ENCODE results near the gene TIGAR. TPM values are rescaled to one million over a fixed set of nuclear protein-coding genes. Genes with fewer than 3 reads are reported as not detected.
A peak's percentile ranks its signal among the peaks of the same experiment; 100 is the strongest.

TIGAR gene
- total RNA-seq, 1 experiment from 2014 or later: 27.5 TPM

GRCh38 chr12:4379405-4379804 is 58.4 kb downstream of the TIGAR start, which contains the start of gene FGF23:
Gene FGF23 (minus strand): TSS chr12:4379712. CDS start chr12:4379582, 130 bp downstream.
- no peaks in the 10 kb centered on the region for H4K20me1 ChIP-seq (ENCODE audit: control insufficient read depth, insufficient read depth, insufficient read length)
- H2BK5ac ChIP-seq (ENCODE audit: insufficient read length, low read length): no peak within 1 kb of the TSS
- H2BK15ac ChIP-seq (ENCODE audit: low read depth, low read length): no peak within 1 kb of the TSS
- no peak within 1 kb of the TSS for H4K5ac ChIP-seq (ENCODE audit: insufficient read length, low read depth, low read length)
- H3K27me3 ChIP-seq (ENCODE audit: insufficient read depth, low read length): no peaks in the 10 kb centered on the region
- H2BK120ac ChIP-seq (ENCODE audit: low read depth, low read length, poor library complexity, severe bottlenecking): no peak within 1 kb of the TSS
- Mint-ChIP-seq H3K4me3 (peak within 1 kb of the TSS in 1 of 2 experiments; percentile 23; a peak in 2 of 5 replicates), H3K9me3 (peaks cover 0 to 6% of the 10 kb centered on the region in 2 experiments; a peak in 1 of 5 replicates), H3K4me1 (peaks cover 13 to 22% of the 10 kb centered on the region in 2 experiments), H3K27me3 (ENCODE audit: low read depth) (peaks cover 5% of the 10 kb centered on the region), H3K36me3 (ENCODE audit: insufficient read depth in 1 of 3, low read depth in 3 of 3) (no peaks in the 10 kb centered on the region; a peak in 2 of 7 replicates), H3K27ac (no peak within 1 kb of the TSS)
- no peaks in the 10 kb centered on the region for H3K79me1 ChIP-seq (ENCODE audit: insufficient read depth, low read depth, low read length, poor library complexity, severe bottlenecking)
- no peak within 1 kb of the TSS for H2BK20ac ChIP-seq (ENCODE audit: low read depth, low read length, poor library complexity, severe bottlenecking)
- peak within 1 kb of the TSS; percentile 85 for H2AFZ ChIP-seq (ENCODE audit: low read length)
- no peak for TF ChIP-seq CTCF (conservative IDR thresholded peaks at IDR 0.05)
- no peaks in the 10 kb centered on the region for H3K79me2 ChIP-seq (ENCODE audit: insufficient read depth, low read length)
- no peaks in the 10 kb centered on the region; the same call in 1 of the 2 replicates for H3K4me1 ChIP-seq (ENCODE audit: insufficient read depth, low read length)
- H3K56ac ChIP-seq (ENCODE audit: insufficient read length, low read depth, low read length): no peak within 1 kb of the TSS
- H3K23me2 ChIP-seq (ENCODE audit: insufficient read length, low read depth, low read length, poor library complexity, severe bottlenecking): peaks cover 3% of the 10 kb centered on the region
- peak within 1 kb of the TSS; percentile 38 for H2BK12ac ChIP-seq (ENCODE audit: insufficient read length, low read depth, low read length)
- WGBS (ENCODE audit: extremely low coverage, insufficient read length, low lambda C conversion rate): no CpG with 5 or more reads among the region's 7 CpGs
- no peak within 1 kb of the TSS for H2AK5ac ChIP-seq (ENCODE audit: insufficient read length, low read length)
- H4K91ac ChIP-seq (ENCODE audit: insufficient read length, low read depth, low read length): no peak within 1 kb of the TSS
- H3K4me2 ChIP-seq (ENCODE audit: insufficient read depth, insufficient read length, low read length): peak within 1 kb of the TSS; percentile 35
- no peak within 1 kb of the TSS for H3K9ac ChIP-seq (ENCODE audit: extremely low read depth, insufficient read length, low read length)
- no peak within 1 kb of the TSS for H4K8ac ChIP-seq (replicated peaks; ENCODE audit: insufficient read length, low read depth, low read length)
- H3K23ac ChIP-seq (ENCODE audit: insufficient read length, low read depth, low read length): no peak within 1 kb of the TSS
- H3K9me3 ChIP-seq (ENCODE audit: control insufficient read depth, low read depth, low read length): no peaks in the 10 kb centered on the region
- no peak within 1 kb of the TSS for H3T11ph ChIP-seq (ENCODE audit: low read length)
- peak within 1 kb of the TSS; percentile 68 for H3K18ac ChIP-seq (ENCODE audit: insufficient read length, low read depth, low read length)
- 0 out of 2 replicates have a peak within 1 kb of the TSS, but pooled peaks have one; percentile 58 for H3K14ac ChIP-seq (ENCODE audit: insufficient read depth, low read length)
- H3K4ac ChIP-seq (ENCODE audit: low read depth, low read length): no peak within 1 kb of the TSS
- H3K27ac ChIP-seq (ENCODE audit: insufficient read length, low read depth, low read length): no peak within 1 kb of the TSS
- DNase-seq: peak; percentile 96
